Stimulated activated CD4-positive, alpha-beta T cell treated with anti-CD3 and anti-CD28 coated beads, Interleukin-4, amount 100 ng/mL, for 48 hours (primary cell): ENCODE data around the gene RFX6.

Experiments
- DNase-seq, 2 donors: peaks; one replicate each; pipeline ENCODE4 v3.0.0-alpha.2; 2020; ENCODE audit warnings: low read depth in 2 of 2

The RFX6 gene

DNA sequence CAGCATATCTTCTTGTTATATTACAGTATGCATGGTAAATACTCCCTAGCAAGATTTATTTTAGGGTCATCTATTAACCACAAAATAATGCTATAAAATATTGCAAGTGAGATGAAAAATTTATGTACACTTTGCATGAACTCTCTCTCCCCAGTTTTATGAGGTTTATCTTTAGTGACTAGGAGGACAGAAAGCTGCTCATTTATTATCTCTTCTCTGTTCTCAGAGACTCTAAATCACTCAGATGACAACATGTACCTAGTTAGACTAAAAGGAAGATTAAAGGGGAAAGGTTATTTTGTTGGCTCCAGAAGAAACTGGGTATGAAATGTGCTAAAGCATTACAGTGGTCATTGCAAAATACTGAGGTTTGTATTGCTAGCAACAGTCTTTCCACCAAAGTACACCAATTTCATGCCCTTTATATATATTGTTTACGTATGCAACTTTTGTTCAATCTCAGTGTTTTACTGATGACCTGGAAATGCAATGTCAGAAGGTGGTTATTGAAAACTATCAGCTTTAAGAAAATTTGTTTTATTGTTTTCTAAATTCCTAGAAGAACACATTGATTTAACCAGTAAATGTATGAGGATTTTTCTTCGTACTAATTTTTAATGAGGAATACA lies 11.8 kb downstream of the RFX6 start:
- DNase-seq, result no peak

DNA sequence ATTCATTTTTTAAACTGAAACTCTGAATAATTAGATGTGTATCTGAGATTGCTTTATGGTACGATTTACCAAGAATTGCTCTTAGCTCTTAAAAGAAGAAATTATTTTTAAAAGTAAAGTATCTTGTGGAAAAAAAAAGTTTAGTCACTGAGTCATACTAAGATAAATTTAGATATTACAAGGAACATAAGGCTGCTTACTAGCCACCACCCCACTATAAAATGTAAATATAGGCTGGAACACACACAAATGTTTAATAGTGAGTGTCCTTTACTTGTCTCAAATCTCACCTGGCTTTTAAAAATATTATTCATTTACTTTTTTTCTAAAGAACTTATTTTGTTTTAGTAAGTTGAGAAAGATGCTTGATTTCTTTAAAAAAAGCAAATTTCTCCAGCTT lies 17.6 kb downstream of the RFX6 start:
- no peak for DNase-seq

DNA sequence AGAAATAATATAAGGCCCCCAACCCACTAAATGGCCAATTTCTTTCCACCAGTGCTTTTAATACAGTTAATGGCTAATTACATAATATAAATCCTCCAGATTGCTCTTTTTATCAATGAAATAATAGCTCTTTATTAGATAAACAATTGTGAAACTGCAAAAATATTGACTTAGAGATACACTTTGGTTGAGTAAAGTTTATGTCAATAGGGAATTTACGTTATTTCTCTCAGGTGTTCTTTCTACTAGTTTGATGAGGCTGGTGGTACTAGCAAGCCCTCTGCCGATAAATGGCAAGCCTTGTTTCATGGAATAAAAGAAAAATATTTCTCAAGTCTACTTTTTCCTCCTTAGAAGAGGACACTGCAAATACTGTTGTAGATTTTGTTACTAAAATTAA lies 18.9 kb downstream of the RFX6 start:
- DNase-seq, result no peak

- DNase-seq, result no peak
Observed at GRCh38 chr6:116902634-116903033, 25.6 kb downstream of the RFX6 start.

GRCh38 chr6:116922853-116923548 lies 46.0 kb downstream of the RFX6 start:
- no peak for DNase-seq

DNA sequence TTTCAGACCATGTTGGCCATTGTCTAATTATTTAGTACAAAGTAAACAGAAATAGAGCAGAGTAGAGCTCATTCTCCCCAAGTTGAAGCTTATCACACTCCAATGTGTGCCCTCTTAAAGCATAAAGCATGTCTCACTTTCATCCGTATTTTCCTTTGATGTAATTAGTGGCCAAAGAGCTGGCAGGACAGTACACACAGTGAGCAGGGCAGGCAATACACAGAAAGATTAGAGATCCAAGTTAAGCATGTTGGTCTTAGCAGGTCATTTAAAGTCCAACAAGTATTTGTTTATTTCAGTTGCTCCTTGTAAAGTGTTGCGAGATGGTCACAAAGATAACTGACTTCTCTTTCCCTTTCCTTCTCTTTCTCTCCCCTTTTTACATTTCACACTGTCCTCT lies 47.2 kb downstream of the RFX6 start:
- no peak for DNase-seq

- no peak for DNase-seq
Observed at GRCh38 chr6:116925088-116925794, 48.2 kb downstream of the RFX6 start.

DNA sequence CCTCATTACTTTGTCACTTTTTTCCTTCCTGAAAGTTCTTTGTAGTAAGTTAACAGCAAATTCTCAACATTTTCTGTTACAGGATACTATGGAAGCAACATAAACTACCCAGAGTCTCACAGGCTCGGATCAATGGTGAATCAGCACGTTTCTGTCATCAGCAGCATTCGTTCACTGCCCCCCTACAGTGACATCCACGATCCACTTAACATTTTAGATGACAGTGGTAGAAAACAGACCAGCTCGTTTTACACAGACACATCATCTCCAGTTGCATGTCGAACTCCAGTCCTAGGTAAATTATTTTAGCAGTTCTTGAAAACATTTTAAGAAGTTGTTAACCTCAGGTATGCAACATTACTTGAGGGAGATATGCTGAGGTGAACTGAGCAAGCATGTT lies 51.6 kb downstream of the RFX6 start:
- DNase-seq, result no peak

- DNase-seq, result no peak
Observed at GRCh38 chr6:116929825-116930224, 52.8 kb downstream of the RFX6 start.

DNA sequence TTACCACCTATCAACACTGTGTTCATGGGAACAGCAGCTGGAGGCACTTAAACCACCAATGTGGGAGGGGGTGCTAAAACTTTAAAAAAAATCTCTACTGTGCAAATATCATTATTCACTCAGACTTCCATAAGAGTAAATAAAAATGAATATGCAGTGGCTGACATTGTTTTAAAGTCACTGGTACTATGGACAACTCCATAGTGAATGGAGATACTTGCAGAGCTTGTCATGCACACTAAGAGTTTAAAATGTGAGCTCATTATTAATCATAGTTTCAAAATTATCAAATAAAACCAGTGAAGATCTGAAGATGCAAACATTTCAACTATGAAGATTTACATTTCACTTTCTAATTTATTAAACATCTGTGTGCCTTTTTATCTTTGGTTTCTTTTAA lies 54.4 kb downstream of the RFX6 start:
- DNase-seq, result no peak

GRCh38 chr6:116932496-116932895 lies 55.5 kb downstream of the RFX6 start:
- DNase-seq, result no peak

GRCh38 chr6:116933485-116933884 lies 56.4 kb downstream of the RFX6 start:
- no peak for DNase-seq

DNA sequence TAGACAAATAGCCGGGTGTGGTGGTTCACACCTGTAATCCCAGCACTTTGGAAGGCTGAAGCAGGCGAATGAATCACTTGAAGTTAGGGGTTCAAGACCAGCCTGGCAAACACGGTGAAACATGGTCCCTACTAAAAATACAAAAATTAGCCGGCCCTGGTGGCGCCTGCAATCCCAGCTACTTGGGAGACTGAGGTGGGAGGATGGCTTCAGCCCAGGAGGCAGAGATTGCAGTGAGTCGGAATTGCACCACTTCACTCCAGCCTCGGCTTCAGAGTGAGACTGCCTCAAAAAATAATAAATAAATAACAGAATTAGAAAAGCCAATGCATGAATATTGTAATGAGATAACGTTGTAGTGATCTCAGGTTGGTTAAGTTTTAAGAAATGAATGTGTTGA lies 61.3 kb downstream of the RFX6 start:
- DNase-seq, result no peak

DNA sequence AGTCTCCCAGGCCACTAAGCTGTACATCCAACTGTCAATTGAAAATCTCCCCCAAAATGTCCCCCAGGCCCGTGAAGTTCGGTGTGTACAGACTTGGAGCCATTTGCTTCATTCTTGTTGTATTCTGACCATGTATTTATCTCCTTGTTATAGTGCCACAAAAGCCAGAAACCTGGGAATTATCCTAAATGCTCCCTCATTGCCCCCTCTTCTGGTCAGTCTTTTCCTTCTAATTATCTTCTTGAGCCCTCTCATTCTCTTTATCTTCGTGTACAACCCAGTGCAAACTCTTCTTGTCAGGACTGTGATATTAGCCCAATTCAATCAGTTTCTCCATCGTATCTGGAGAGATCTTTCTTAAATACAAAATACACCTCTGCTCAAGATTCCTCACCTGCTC lies 64.7 kb downstream of the RFX6 start:
- no peak for DNase-seq

DNA sequence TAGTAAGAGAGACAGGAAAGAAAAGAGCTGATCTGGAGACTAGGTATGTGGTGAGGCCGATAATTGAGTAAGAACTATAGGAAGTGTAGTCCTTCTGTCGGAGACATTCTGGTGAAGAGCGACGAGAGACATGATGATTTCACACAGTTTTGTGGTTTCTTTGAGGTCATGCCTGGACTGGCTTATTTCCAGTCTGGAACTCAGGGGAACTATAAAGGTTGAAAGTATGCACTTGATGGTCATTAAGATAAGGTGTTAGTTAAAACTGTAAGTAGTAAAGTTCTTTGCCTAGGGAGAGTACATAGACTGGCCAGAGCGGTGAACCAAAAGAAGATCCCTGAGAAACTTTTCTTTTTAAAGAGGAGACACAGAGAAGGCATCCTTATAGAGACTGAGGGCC lies 68.8 kb downstream of the RFX6 start:
- no peak for DNase-seq

DNA sequence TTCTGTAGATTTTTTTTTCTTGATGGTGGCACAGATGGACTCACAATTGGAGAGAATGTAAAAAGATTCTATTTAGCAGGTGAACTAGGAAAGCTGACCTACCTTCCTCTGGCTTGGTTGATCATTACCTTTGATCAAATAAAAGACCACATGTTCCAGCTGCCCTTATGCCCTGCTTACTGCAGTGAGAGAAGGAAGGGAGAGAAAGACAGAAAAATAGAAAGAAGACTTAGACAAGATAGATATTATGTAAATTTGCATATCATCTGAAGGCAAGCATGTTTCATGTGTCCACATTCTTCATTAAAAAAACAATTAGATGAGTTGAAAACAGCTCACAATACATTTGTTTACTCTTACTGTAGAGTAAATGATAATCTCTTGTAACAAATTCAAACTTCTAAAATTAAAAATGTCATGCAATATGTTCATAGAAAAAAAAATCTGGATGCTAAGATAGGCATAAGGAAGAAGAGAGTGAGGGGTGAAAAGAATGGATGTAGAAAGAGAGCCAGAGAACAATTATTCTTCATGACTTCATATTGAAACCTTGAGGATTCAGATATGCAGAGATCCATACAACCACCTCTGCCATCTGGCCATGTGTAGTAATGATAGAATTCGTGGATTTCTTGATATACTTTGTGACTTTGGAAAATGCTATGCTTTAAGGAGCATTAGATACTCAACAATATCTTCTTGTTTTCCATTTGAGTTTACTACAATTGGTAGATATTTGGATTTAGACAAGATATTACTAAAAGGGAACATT lies 71.7 kb downstream of the RFX6 start:
- DNase-seq, result no peak

- DNase-seq, result no peak
Observed at GRCh38 chr6:116949964-116950363, 72.9 kb downstream of the RFX6 start.

GRCh38 chr6:116954335-116954734 lies 77.3 kb downstream of the RFX6 start:
- no peak for DNase-seq

- DNase-seq, result no peak
Observed at GRCh38 chr6:116954938-116955337, 77.9 kb downstream of the RFX6 start.

- DNase-seq, result no peak
Observed at GRCh38 chr6:116955773-116956172, 78.7 kb downstream of the RFX6 start.

GRCh38 chr6:116963972-116964371 lies 86.9 kb downstream of the RFX6 start:
- DNase-seq, result no peak
